Activated CD4-positive, alpha-beta T cell treated with anti-CD3 and anti-CD28 coated beads for 1 hour (primary cell): ENCODE results near the gene TXNDC12.

Source experiments
- DNase-seq: peaks from one replicate; pipeline ENCODE4 v3.0.0-alpha.2; 2020

The TXNDC12 gene

DNA sequence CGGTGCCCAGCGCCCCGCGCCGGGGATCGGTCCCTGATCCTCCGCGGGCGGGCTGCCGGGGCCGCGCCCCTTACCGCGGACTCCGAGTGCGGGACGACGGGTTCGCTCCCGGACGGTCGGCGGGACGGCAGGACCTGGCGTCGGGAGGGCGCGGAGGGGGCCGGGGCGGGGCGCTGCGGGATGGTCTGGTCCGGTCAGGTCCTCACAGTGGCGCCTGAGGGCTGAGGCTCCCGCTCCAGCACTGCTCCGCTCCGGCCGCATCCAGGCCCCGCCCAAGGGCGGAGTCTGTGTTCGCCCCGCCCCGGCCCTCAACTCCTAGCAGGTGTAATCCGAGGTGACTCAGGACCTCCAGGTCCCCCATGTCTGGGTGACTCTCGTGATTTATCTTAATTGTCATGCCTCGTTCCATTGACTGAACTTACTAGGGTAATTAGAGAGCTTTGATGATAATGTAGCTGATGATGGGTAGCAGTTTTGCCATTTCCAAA, 64.5 kb downstream of the TXNDC12 start, which contains the start of gene RAB3B:
Gene RAB3B (minus strand): TSS at position 223 of the 488 bp plus-strand sequence. CDS start 13,583 bp downstream, outside the sequence.
- DNase-seq: peak; percentile 74

DNA sequence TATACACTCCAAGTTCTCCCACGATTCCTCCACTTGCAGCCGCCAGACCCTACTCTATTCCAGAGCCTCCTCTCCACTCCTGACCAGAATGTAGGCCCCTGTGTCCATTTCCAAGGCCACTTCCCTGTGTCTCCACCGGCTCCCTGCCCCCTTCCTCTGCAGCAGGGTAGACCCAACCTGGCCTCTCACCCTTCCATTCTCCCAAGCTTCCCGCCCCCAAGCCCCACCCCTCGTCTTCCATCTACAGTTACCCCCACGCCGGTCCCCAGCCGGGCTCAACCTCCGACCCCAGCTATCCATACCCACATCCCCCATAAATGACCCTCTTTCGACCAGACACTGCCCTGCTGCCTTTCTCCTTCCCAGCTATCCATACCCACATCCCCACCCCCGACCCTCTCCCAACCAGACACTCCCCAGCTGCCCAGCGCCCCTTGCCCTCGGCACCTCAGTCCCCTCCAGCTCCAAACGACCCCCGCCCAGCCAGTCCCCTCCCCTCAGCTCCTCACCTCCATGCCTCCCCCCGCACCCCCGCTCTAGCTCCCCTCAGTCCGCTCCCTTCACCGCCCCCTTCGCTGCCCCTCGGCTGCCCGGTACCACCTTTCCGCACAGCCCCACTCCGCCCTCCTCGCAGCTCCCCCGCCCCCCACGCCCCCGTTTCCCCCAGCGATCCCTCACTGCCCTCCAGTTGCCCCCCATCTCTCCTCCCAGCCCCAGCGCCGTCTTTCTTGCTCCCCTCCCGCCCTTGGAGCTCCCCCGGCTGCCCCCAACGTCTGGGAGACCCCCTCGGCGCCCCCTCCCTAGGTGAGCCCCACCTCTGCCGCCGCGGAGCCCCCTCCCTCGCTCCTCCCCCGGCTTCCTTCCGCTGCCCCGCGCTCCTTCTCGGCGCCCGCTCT, 65.2 kb downstream of the TXNDC12 start:
- DNase-seq: no peak

DNA sequence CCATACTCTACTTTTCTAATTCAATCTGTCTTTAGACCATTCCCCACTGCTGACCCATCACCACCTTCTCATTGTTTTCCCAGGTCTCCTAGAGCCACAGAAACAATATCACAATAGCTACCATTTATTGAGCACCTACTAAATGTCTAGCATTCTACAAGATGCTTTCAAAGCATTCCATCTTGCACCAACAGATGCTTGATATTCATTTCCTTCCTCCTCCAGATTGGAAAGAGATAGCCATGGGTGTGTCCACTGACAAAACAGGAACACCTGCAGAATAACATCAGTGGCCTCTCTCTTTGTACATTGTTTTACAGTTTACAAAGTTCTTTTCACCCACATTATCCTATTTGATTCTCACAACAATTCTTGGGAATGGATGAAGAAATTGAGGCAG, 66.7 kb downstream of the TXNDC12 start:
- DNase-seq: no peak

DNA sequence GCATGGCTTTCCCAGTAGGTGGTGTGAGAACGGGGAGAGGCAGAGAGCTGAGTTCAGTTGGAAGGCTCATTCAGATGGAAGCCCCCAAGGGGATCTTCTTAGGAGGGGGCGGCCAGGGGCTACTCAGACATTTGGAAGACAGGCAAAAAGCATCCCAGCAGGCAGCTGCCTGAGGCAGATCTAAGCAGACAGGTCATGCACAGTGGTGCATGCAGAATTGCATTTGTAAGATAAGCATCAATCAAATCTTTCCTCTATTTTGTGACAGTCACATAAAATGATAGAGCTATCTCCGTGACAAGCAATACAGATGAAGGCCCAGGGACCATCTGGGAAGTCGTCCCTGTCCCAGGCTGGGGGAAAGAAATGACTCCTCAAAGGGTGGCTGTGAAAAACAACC, 68.3 kb downstream of the TXNDC12 start:
- DNase-seq: no peak

DNA sequence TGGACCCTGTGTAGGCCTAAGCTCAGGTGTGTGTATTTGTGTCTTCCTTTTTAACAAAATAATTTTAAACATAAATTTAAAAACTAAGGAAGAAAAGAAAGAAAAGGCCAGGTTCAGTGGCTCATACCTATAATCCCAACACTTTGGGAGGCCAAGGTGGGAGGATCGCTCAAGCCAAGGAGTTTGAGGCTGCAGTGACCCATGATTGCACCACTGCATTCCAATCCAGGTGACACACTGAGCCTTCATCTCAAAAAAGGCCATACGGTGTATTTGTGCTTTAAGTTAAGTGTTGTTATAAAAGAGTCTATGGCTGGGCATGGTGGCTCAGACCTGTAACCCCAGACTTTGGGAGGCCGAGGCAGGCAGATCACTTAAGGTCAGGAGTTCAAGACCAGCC, 72.8 kb downstream of the TXNDC12 start:
- no peak for DNase-seq

DNA sequence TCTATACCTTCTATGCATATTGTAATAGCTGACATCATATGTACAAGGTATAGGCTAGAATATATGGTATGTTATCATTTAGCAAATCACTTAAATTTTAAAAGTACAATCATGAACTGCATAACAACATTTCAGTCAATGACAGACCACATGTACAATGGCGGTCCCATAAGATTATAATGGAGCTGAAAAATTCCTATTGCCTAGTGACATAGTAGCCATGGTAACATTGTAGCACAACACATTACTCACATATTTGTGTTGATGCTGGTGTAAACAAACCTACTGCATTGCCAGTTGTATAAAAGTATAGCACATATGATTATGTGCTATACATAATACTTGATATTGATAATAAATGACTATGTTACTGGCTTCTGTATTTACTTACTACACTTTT, 73.4 kb downstream of the TXNDC12 start:
- no peak for DNase-seq

DNA sequence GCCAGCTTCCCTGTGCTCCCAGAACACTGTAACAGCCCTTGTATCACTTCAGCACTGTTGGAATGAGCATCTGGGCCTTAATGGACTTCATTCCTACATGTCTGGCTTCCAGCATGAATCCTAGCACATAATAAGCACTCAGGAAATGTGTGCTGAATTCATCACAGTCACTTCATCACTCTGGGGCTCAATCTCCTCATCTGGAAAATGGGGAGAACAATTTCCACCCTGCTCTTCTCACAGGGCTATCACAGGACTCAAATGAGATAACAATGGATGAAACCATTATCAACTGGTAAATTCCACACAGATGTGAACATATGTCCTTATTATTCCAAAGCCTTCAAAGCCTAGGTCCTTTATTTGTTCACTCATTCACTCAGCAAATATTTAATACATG, 76.9 kb downstream of the TXNDC12 start:
- DNase-seq: no peak

DNA sequence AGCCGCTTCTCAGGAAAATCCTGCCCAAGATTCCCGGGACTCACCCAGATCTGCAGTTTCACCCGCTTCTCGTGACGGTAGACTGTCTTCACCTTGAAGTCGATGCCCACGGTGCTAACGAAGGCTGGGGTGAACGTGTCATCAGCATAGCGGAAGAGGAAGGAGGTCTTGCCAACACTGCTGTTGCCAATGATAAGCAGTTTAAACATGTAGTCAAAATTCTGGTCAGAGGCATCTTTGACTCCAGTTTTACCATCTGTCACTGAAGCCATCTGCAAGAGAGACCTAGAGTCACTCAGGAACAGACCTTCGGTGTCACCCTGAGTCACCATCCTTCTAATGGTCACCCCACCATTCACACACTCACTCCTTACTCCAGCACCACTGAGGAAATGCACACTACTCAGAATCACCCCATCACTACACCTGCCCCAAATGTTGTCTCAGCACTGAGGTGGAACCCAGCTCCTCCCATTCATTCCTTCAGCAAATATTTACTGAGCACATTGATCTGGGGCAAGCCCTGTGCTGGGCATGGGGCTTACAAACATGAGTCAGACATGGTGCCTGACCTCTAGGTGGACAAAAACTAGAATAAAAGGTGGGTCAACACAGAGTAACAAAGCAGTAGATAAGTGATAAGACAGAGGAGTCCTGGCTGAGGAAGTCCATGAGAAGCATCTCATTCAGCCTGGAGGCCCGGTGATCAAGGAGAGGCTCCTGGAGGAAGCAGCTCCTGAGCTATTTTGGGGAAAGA, 78.0 kb downstream of the TXNDC12 start:
- no peak for DNase-seq

DNA sequence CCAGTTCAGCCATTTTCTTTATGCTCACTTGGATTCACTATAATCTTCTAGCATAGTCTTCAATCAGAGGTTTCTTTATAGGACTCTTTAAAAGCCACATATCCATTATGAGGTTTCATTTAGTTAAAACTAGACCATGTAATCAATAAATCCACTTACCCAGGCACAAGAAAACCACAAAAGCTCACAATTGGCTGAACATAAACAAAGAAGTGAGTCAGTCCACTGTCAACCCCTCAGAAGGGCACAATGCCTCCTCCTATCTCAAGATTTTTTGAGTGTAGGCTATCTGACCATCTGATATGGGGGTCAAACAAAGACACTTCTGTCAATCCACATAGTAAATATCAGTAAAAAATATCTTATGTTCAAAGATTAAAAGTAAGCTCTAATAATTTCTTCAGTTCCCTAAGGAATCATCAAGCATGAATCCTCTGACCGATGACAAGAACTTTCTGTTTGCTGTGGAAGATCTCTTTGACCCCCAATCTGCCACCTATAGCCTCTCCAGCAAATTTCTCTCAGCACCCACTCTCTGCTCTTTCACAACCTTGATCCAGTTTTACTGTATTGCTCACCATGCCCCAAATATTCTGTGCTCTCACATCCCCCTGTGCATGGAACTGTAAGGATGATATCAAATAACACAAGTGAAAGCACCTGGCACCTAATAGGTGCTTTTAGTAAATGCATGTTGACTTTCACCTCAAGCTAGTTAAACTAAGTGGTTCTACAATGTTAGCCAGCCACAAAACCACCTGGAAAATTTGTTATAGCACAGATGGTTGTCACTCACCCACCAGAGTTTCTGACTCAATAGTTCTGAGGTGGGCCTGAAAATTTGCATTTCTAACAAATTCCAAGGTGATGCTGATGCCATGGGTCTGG, 81.2 kb downstream of the TXNDC12 start:
- DNase-seq: no peak
